ENCODE measurements around the gene CREB1.

DNA sequence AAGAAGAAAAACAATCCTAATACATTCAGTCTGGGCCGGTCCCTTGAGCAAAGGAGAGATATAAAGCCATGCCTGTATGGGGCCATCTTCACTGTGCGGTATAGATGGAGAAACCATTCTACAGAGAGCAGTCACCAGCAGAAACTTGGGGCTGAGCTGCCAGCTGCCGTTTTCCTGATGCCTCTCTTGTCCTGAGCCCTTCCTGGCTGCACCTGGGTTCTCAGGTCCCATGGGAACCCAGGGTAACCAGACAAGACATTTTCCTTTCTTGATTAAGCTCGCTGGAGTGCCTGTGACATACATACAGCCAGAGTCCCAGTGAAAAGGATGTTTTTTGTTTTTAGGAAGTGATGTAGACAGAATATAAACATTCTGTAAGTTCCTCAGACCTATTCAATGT, 100.7 kb downstream of the CREB1 start:
- TF ChIP-seq POLR2A (IDR thresholded peaks at IDR 0.05): no peak
- TF ChIP-seq, protein P1, sequence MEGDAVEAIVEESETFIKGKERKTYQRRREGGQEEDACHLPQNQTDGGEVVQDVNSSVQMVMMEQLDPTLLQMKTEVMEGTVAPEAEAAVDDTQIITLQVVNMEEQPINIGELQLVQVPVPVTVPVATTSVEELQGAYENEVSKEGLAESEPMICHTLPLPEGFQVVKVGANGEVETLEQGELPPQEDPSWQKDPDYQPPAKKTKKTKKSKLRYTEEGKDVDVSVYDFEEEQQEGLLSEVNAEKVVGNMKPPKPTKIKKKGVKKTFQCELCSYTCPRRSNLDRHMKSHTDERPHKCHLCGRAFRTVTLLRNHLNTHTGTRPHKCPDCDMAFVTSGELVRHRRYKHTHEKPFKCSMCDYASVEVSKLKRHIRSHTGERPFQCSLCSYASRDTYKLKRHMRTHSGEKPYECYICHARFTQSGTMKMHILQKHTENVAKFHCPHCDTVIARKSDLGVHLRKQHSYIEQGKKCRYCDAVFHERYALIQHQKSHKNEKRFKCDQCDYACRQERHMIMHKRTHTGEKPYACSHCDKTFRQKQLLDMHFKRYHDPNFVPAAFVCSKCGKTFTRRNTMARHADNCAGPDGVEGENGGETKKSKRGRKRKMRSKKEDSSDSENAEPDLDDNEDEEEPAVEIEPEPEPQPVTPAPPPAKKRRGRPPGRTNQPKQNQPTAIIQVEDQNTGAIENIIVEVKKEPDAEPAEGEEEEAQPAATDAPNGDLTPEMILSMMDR (IDR thresholded peaks at IDR 0.05): no peak

Measured in body of pancreas (tissue), 4 donors.